Tibial artery (tissue), 4 donors: ENCODE measurements around the gene TFDP2.

ENCODE experiments used
- DNase-seq, 2 donors: peaks; one replicate each; pipeline ENCODE4 v3.0.0-alpha.2; 2019
- H3K27ac ChIP-seq, 2 donors: fragments of 200-600 bp; sonication (generic) in 1 of 2; 1 replicate in 1 of 2; 2 replicates in 1 of 2; pipeline ENCODE4 v1.5.1; 2018 to 2019; ENCODE audit warnings: mild to moderate bottlenecking in 1 of 2
- H3K27me3 ChIP-seq, 2 donors: fragments of 200-600 bp; sonication (generic) in 1 of 2; one replicate each; pipeline versions ENCODE4 v1.5.1 to v1.6.0; 2016 to 2019
- H3K36me3 ChIP-seq, 3 donors: fragments of 200-600 bp; sonication (generic) in 2 of 3; one replicate each; pipeline ENCODE4 v1.5.1; 2016 to 2019; ENCODE audit warnings: mild to moderate bottlenecking in 2 of 3
- H3K4me1 ChIP-seq, 4 donors: fragments of 200-600 bp; sonication (generic) in 2 of 4; 1 replicate in 3 of 4; 2 replicates in 1 of 4; pipeline ENCODE4 v1.5.1; 2016 to 2019
- H3K4me3 ChIP-seq, 2 donors: fragments of 200-600 bp; sonication (generic) in 1 of 2; 1 replicate in 1 of 2; 2 replicates in 1 of 2; pipeline ENCODE4 v1.5.1; 2018 to 2019; ENCODE audit warnings: mild to moderate bottlenecking in 2 of 2
- H3K9me3 ChIP-seq, 3 donors: fragments of 200-600 bp; sonication (generic) in 1 of 3; one replicate each; pipeline ENCODE4 v1.5.1; 2016 to 2019
- CTCF ChIP-seq, 2 experiments: fragments of 200-600 bp in 1 of 2; fragments of 450-650 bp in 1 of 2; IDR thresholded peaks; one replicate each; pipeline ENCODE4 v1.5.1; 2017 to 2019; ENCODE audit warnings: antibody characterized with exemption in 2 of 2, mild to moderate bottlenecking in 1 of 2, moderate library complexity in 1 of 2
- intact Hi-C: fragments of 100-400 bp; cut with DNase I; formaldehyde crosslinking; loops from one replicate; pipeline ENCODE4 v1.15.0; 2023; ENCODE audit warnings: low total_unique reads

Gene TFDP2

GRCh38 chr3:141945726-141946485, 203.4 kb downstream of the TFDP2 start:
- Histone ChIP-seq H3K27me3 (no peaks in the 10 kb centered on the region), H3K4me3 (no peak overlapping the region), H3K27ac (no peak overlapping the region), H3K4me1 (peaks cover 0 to 2% (median 0%) of the 10 kb centered on the region in 4 donors), H3K9me3 (no peaks in the 10 kb centered on the region), H3K36me3 (peaks cover 0 to 15% (median under 1%) of the 10 kb centered on the region in 3 donors)
- intact Hi-C loops = no loop called here
- no peak for DNase-seq
- TF ChIP-seq CTCF (IDR thresholded peaks at IDR 0.05) = no peak

GRCh38 chr3:141942006-141942405, 207.3 kb downstream of the TFDP2 start:
- intact Hi-C loops = no loop called here

GRCh38 chr3:141941093-141941492, 208.3 kb downstream of the TFDP2 start:
- H3K27ac ChIP-seq = no peak overlapping the region
- DNase-seq = peak in 1 of 2 donors; percentile 20
- intact Hi-C loops = no loop called here

More at GRCh38 chr3:141942006-141942405, 207.3 kb downstream of the TFDP2 start:
- Histone ChIP-seq H3K36me3 (peaks cover 0 to 4% (median 0%) of the 10 kb centered on the region in 3 donors), H3K4me1 (peaks cover 0 to 10% (median 3%) of the 10 kb centered on the region in 4 donors), H3K27ac (no peak overlapping the region), H3K27me3 (no peaks in the 10 kb centered on the region), H3K4me3 (no peak overlapping the region), H3K9me3 (no peaks in the 10 kb centered on the region)
- no peak for TF ChIP-seq CTCF (IDR thresholded peaks at IDR 0.05)
- DNase-seq = no peak

GRCh38 chr3:141940194-141940776, 209.1 kb downstream of the TFDP2 start:
- Histone ChIP-seq H3K36me3 (no peaks in the 10 kb centered on the region), H3K9me3 (no peaks in the 10 kb centered on the region), H3K27ac (no peak overlapping the region), H3K27me3 (no peaks in the 10 kb centered on the region), H3K4me1 (peaks cover 0 to 10% (median 3%) of the 10 kb centered on the region in 4 donors), H3K4me3 (no peak overlapping the region)
- intact Hi-C loops = no loop called here
- TF ChIP-seq CTCF (IDR thresholded peaks at IDR 0.05) = no peak
- DNase-seq = peak in 1 of 2 donors; percentile 60

More at GRCh38 chr3:141941093-141941492, 208.3 kb downstream of the TFDP2 start:
- Histone ChIP-seq H3K36me3 (peaks cover 0 to 3% (median 0%) of the 10 kb centered on the region in 3 donors), H3K4me3 (no peak overlapping the region), H3K4me1 (peaks cover 0 to 10% (median 3%) of the 10 kb centered on the region in 4 donors), H3K27me3 (no peaks in the 10 kb centered on the region), H3K9me3 (no peaks in the 10 kb centered on the region)
- TF ChIP-seq CTCF (IDR thresholded peaks at IDR 0.05) = no peak

GRCh38 chr3:141939759-141940158, 209.6 kb downstream of the TFDP2 start:
- no peaks in the 10 kb centered on the region for H3K9me3 ChIP-seq
- intact Hi-C loops = no loop called here
- peaks cover 0 to 10% (median 3%) of the 10 kb centered on the region in 4 donors for H3K4me1 ChIP-seq
- no peak overlapping the region for H3K27ac ChIP-seq
- TF ChIP-seq CTCF (IDR thresholded peaks at IDR 0.05) = no peak
- no peak for DNase-seq
- no peak overlapping the region for H3K4me3 ChIP-seq
- H3K36me3 ChIP-seq = no peaks in the 10 kb centered on the region
- no peaks in the 10 kb centered on the region for H3K27me3 ChIP-seq
